ENCODE results near the gene CADM1. TPM values are rescaled to one million over a fixed set of nuclear protein-coding genes. Genes with fewer than 3 reads are reported as not detected.

Gene CADM1
- total and polyA plus RNA-seq, 2 donors (not counting 3 experiments of a cell fraction or from before 2014, with no cell fraction given), result 0.52 to 2.6 TPM

- Histone ChIP-seq H3K79me2 (ENCODE audit: control insufficient read depth, insufficient read depth, low read length) (no peaks in the 10 kb centered on the region), H3K27me3 (ENCODE audit: control insufficient read depth in 2 of 2, insufficient read depth in 2 of 2, low read length in 2 of 2) (no peaks in the 10 kb centered on the region), H3K9me3 (replicated peaks; ENCODE audit: control insufficient read depth, insufficient read depth, low read length) (no peaks in the 10 kb centered on the region), H3K4me2 (ENCODE audit: insufficient read depth, low read length) (no peak overlapping the region), H3K4me3 (replicated peaks in 1 of 3; ENCODE audit: insufficient read depth in 1 of 3, low read depth in 1 of 3, low read length in 3 of 3) (no peak overlapping the region), H3K4me1 (ENCODE audit: control insufficient read depth, extremely low read depth, insufficient read depth, low read length) (no peaks in the 10 kb centered on the region), H3K9ac (replicated peaks; ENCODE audit: extremely low read depth, insufficient read depth, low read length) (no peak overlapping the region), H3K9me1 (replicated peaks; ENCODE audit: control insufficient read depth, extremely low read depth, insufficient read depth, low read length) (no peaks in the 10 kb centered on the region), H3K27ac (ENCODE audit: insufficient read depth, low read depth, low read length) (no peak overlapping the region), H3K36me3 (ENCODE audit: control insufficient read depth in 2 of 2, extremely low read depth in 1 of 2, insufficient read depth in 2 of 2, low read length in 2 of 2) (no peaks in the 10 kb centered on the region), H2AFZ (ENCODE audit: low read depth, low read length) (no peak overlapping the region), H4K20me1 (replicated peaks; ENCODE audit: control insufficient read depth, extremely low read depth, insufficient read depth, low read length) (no peaks in the 10 kb centered on the region)
- FAIRE-seq (no peak), DNase-seq (ENCODE audit: low read depth, low spot score) (no peak)
- no TSS peak for BruUV-seq (replicated peaks)
- ChIA-PET POLR2A (no interaction called here), CTCF (no interaction called here)
- no peak for TF ChIP-seq GATA2 (IDR thresholded peaks at IDR 0.05; ENCODE audit: insufficient read depth, insufficient read length, low read depth, low read length)
- TF ChIP-seq MYC (IDR thresholded peaks at IDR 0.05; ENCODE audit: low read depth, low read length), result no peak
- no peak for TF ChIP-seq FOS (IDR thresholded peaks at IDR 0.05; ENCODE audit: borderline replicate concordance, insufficient read depth, low read length)
- no peak for TF ChIP-seq POLR2AphosphoS5 (IDR thresholded peaks at IDR 0.05; ENCODE audit: insufficient read depth, low read depth, low read length)
- no peak for TF ChIP-seq EZH2 (IDR thresholded peaks at IDR 0.05; ENCODE audit: borderline replicate concordance, low read depth, low read length, severe bottlenecking)
- no peak for TF ChIP-seq CTCF (IDR thresholded peaks at IDR 0.05; ENCODE audit: extremely low read depth in 1 of 2, insufficient read depth in 1 of 2, low read depth in 1 of 2, low read length in 2 of 2)
- TF ChIP-seq POLR2A (IDR thresholded peaks at IDR 0.05; ENCODE audit: low read depth, low read length), result no peak
- no peak for TF ChIP-seq JUN (IDR thresholded peaks at IDR 0.05; ENCODE audit: borderline replicate concordance, insufficient read depth, insufficient read length, low read depth)
- TF ChIP-seq MAX (IDR thresholded peaks at IDR 0.05; ENCODE audit: insufficient read depth, insufficient read length), result no peak
- intact Hi-C loops (cut with micrococcal nuclease) (no loop called here), dilution Hi-C loops (cut with MboI; ENCODE audit: extremely low pct_ligation_motif_present, low sequenced_read_pairs) (no loop called here)
Observed at GRCh38 chr11:115330684-115331482, 173.3 kb downstream of the CADM1 start.
